HG03575 (cell line): ENCODE data around the gene ZFR.
"Not testable (repeated sequence)": the region's sequence is repeated elsewhere in the genome, so short reads cannot be mapped to it uniquely, and the experiment has no call there.

Source experiments
- ATAC-seq: cut with Tn5 transposase; IDR thresholded peaks from one replicate; pipeline ENCODE4 v1.9.1; 2021; ENCODE audit not compliant: unreplicated experiment, insufficient number of reproducible peaks, low FRiP score; ENCODE audit errors: extremely low read depth

Gene ZFR

DNA sequence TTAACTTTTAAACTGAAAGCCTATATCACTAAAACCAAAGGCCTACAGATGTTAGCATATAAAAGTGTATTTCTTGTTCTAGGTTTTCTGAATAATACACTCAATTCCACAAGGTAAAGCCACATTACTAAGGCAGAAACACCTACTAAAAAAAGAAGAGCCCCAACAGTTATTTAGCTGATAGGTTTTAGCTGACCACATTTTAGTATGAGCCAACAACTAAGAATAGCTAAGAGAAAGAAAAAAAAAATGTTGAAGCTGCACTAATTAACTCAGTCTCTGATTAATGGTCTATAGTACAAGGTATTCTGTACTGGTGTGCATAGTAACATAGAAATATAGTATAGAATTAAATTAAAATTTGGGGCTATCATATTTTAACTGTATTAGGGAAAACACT, 23.5 kb downstream of the ZFR start:
- ATAC-seq: no peak

DNA sequence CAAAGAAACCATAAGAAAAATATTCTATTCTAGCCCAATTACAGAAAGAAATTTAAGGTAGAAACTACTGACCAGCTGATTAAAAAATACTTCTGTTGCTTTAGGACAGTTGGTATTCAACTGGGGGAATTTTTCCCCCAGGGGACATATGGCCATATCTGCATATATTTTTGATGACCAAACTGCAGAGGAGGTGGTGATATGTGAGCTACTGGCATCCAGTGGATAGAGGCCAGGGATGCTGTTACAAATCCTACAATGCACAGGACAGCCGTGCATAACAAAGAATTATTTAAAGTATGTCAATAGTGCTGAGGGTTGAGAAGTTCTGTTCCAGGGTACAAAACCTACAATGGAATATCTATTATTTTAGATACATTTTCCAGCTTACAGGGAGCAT, 24.0 kb downstream of the ZFR start:
- no peak for ATAC-seq

DNA sequence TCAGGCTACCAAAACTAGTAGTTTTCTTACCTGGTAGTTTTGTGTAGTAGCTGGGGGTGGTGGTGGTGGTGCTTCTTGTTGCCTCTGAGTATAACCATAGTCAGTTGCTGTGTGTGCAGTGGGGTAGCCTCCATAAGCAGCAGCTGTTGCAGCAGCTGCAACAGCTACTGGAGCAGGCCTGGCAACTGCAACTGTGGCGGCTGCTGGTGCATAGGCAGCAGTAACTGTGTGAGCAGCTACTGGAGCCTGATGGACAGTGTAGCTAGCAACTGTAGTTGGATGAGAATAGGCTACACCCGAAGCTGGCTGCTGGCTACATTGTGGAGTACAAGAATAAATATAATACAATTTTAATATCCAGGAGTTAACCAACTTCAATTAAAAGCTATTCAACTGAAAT, 24.7 kb downstream of the ZFR start:
- ATAC-seq: no peak

DNA sequence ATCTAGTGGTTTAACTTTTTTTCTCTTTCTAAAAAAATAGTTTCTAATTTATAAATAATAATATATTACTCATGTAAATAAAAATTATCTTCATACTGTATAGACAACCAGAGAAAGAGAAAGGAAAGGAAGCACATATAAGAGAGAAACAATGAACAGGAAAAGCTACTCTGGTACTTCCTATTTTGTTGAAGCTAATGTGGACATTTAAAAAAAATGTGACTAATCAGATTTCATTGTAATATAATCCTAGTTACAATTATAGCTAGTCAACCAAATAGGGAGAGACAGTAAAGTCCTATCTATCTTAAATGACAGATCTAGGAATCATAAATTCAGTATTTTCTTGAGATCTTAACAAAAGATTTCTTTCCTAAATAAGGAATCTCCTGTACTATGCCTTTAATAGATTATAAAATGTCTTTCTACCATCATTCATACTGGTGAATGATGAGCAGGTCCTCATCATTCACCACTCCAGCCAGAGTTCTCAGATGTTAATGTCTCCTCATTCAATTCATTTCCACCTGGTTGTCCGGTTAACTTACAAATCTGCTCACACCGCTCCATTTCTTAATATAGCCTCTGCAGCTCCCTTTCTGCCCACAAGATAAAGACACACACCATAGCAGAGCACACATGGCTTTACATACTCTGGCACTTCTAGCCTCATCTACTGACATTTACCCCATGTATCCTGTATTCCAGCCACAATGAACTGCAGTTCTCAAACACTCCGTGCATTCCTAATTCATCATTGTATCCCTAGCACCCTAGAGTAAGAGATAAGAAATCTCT, 30.9 kb downstream of the ZFR start:
- ATAC-seq: no peak

DNA sequence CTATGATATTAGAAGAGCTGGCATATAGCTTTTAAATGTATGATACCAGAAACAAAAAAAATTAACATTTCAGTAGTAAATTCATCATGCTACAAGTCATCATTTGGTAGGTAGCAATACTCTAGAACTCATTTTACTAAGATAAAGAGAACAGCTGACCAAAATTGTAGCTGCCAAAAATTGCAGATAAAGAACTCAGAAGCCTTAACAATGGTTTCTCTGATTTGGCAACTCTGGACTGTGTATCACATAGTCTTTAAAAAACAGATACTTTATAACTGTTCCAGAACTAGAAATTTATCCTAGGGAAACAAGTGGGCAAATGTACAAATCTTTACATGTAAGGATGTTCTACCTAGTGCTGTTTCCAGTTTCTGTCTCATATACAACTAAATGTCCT, 33.9 kb downstream of the ZFR start:
- no peak for ATAC-seq

DNA sequence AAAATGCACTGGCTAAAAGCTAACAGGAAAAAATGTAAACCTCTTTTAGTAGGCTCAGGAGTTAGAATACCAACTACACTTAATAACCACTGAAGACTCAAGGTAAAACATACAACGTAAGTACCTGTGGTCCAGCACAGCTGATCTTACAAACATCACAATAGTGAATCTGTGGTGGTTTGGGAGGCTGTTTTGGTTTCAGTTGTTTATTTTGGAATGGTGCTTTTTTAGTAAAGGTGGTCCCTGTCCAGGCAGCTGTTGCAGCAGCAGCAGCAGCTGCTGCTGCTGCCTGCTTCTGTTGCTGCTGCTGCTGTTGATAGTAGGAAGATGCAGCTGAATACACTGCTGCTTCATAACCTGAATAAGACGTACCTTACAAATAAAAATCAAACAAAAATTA, 37.9 kb downstream of the ZFR start:
- no peak for ATAC-seq

DNA sequence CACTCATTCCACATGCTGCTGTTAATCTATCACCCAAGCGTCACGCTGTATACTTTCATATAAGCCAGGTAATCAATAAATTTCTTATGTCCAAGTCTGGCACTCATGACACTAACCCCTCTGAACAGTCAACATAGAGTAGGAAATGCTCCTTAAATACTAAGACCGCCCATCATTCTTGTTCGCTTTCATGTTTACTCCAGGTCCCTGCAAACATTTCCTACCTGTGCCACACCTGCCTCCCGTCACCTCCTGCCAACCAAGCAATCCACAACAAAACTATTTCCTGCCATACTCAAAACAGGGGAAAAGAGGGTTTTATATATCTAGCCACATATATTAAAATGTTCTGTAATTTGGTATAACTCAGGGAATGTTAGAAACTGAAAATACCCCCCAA, 39.0 kb downstream of the ZFR start:
- no peak for ATAC-seq

DNA sequence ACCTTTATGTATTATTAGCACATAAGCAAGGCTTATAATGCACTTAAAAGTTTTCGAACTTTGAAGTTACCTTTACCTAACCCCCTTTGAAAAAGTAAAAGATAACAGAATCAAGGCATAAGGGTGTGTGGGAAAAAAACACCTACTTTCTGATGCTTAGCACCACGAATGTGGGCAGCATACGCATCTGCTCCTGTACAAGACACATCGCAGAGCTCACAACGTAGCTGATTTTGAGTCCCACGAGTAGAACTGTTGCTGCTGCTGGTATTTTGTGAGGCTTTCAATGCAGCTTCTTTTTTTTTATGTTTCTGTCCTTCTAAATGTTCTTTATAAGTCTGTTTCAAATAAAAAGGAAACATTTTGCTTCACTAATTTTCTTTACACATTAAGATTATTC, 40.8 kb downstream of the ZFR start:
- ATAC-seq: no peak

DNA sequence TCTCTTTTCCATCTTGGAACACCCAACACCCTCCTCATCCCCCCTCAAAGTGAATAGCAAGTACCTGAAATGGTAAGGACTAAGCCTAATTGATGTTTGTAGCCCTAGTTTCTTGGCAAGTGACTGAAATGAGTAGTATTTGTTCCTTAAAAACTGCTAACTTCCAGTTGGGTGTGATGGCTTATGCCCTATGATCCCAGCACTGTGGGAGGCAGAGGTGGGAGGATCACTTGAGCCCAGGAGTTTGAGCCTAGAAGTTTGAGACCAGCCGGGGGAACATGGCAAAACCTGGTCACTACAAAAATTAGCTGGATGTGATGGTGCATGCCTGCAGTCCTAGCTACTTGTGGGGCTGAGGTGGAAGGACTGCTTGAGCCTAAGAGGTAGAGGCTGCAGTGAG, 44.1 kb downstream of the ZFR start:
- no peak for ATAC-seq

DNA sequence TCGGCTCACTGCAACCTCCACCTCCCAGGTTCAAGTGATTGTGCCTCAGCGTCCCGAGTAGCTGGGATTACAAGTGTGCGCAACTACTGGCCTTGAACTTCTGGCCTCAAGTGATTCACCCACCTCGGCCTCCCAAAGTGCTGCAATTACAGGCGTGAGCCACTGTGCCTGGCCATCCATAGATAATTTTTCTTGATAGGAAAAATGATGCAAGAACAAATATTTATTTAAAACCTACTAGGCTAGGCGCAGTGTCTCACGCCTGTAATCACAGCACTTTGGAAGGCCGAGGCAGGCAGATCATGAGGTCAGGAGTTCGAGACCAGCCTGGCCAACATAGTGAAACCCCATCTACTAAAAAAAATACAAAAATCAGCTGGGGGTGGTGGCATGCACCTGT, 45.8 kb downstream of the ZFR start:
- ATAC-seq: not testable (repeated sequence)

DNA sequence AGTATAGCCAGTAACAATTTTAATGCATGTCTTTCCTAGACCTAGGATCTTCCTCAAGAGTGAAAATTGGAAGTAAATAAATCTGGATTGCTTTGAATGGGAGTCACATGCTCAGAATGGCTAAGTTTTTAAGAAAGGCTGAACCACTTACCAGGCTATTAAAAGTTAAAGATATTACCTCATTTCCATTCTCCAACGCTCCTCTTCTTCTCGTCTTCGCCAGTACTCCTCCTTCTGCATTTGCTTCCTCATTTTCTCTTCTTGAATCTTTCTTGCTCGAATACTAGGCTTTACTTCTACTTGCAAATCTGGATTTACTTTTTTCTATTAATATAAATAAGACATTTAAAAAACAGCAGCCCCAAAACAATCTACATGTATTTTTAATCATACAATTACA, 49.6 kb downstream of the ZFR start:
- ATAC-seq: no peak

DNA sequence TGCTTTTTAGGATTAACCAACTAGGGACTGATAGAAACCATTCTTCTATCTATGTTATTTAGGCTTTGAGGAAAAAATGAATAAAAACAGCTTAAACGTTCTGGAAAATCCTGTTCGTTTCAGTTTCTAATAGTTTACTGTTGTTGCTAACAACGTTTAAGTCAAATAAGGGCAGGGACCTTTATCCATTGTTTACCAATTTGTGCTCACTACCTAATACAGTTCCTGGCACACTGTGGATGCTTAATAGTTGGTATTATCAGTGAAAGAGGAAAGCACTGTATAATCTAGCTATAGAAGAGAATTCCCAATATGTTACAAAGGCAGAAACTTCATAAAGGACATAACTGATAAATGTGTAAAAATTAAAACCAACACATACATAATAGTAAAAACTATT, 52.5 kb downstream of the ZFR start:
- ATAC-seq: no peak

DNA sequence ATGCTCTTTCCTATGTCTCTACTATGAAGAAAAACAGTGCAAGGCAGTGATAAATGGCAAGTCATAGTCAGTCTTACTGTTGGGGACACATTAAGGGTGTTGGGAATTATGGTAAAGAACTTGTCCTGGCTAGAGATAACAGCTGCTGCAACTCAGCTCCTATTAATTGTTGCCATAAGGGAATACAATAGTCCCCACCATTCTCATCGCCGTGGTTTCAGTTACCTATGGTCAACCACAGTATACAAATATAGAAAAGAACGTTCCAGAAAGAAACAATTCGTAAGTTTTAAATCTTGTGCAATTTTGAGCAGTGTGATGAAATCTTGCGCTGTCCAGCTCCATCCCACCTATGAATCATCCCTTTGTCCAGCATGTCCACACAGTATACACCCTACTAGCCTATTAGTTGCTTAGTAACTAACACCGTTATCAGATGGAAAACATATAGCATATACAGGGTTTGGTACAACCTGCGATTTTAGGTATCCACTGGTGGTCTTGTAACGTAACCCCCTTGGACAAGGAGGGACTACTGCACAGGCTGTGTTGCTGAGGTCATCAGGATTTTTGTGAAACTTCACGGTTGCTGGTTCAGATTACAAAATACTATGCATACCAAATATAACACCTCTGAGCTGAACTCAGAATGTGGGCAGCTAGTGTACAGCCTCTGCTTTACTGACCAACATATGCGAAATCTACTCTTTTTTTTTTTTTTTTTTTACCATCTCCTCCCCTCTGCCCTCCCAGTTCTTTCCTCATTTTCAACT, 53.5 kb downstream of the ZFR start:
- ATAC-seq: no peak

DNA sequence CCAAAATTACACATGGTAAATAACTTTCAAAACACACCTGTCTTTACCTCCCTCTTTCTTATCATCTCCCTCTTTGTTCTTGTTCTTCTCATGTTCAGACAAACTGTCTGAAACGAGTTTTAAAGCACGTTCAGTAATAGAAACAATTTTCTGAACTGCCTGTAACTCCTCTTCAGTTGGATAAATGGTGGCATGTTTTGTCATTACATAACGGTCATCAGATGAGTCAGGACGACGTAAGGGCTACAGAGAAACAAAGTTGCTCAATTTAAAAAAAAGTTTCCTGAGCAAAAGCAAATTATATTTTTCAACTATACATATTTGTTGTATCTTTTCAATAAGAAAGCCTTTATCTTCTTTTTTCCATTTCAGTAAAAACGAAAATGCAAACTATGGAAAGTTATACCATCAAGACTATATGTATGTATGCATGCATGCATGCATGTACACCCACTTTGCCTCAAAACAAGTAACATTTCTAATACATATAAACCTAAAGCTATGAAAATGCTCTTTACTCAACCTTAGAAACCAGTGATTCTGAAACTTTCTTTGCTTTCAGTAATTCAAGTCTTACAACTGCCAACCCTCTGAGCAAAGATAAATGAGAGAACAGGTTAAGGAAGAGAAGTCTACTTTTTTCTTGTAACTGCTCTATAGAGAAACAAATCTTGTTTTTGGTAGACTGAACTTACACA, 56.0 kb downstream of the ZFR start:
- no peak for ATAC-seq

DNA sequence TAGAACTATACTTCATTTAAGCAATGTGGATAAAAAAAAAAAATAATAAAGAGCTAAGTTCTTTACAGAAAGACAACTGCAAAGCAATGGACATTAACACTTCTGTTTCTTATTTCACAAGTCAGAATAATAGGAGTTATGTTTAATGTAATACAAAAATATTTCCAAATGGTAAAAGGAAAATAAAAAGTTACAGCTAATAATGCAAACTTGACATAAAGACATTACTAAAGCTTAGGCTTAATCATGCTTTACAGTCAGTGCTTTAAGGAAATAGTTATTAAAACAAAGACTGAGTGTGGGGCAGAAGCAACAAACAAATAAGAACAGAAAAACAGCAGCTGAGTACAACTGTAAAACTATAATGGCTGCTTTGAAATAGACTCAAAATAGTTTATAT, 56.7 kb downstream of the ZFR start:
- no peak for ATAC-seq

DNA sequence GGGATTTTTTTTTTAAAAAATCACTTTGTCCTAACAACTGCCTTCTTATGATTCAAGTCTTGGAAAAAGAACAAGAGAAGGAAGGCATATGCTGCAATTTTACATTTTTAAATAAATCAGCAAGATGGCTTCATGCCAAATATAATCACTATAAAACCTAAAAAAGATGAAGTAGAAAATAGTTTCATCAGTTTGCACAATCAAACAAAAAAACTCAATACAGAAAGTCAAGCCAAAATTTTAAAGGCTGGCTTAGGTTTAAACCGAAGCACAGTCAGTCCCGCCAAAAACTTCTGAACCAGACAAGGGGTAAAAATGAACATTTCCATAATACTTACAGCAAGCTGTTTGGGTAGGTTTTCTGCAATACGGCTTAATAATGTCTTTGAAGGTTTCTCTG, 57.3 kb downstream of the ZFR start:
- no peak for ATAC-seq

DNA sequence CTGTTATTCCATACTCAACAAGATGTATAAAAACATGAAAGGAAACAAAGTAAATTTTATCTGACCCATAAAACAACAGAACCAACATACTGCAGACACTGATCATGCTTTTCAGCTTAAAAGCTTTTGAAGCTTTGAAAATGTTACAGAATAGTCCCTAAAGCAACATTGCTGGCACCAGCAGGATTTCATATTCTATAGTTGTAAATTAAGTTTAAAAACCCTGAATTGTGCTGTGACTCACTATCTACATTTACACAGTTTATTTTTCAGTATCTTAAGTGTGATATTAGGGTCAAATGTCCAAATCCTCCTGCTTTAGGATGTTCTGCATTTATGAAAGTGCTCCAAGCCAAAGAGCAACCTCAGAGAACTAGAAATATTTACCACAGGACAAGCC, 59.9 kb downstream of the ZFR start:
- ATAC-seq: no peak

DNA sequence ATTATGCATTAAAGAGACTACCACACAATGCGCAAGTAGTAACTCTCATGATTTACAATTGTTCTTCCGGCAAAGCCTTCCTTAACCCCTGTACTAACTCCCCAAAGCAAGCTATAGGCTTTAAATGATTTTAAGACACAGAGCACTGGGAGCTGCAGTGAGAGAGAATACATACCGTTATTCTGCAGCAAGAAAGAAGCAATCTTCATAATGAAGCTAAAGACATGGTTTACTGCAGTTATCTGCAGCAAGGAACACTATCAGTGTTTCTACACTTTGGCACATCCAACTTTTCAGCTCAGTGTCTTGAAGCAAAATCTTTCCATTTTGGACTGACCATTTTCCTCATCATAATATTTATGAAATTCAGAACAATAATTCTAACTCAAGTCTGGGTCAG, 61.0 kb downstream of the ZFR start:
- no peak for ATAC-seq

DNA sequence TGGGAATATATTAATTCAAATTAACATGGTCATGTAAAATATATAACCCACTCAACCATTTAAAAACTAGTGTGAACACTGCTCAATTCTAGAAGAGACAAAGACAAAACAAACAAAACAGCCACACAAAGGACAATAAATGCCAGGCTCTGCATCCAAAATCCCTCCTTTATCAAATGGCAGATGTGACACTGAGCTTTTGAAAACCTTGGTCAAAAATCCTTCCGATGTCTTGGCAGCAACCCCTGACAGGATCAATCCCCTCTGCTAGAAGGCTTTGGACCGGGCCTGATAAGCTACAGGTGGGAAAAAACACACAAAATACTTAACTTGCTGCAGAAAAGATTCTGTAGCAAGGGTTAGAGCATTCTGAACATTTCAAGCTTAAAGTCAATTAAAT, 61.5 kb downstream of the ZFR start:
- ATAC-seq: no peak

DNA sequence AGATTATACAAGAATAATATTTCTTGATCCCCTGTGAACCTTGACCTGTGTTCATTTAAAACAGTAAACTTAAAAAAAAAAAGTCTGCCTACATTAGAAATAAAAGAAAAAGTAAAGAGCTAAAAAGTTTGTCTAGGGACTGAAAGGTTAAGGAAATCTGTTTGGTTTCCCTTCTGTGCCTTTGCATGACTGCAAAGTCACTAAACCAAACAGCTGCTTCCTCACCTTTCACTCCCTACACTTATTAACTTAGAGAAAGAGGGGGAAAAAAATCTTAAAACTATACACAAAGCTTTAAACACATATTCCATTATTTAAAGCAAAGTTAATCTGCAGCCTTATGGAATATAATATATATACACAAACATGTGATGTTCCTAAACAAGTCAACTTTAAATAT, 65.1 kb downstream of the ZFR start:
- ATAC-seq: no peak
